Gastroesophageal sphincter (tissue), 3 donors: ENCODE data around the gene GRWD1.

Experiments
- EP300 ChIP-seq: sonication (generic); formaldehyde crosslinking; IDR thresholded peaks from one replicate; pipeline ENCODE4 v1.6.1; 2017; ENCODE audit warnings: antibody characterized with exemption, mild to moderate bottlenecking
- TF ChIP-seq, protein P1 (sequence below), 4 experiments: fragments of 200-600 bp in 2 of 4; fragments of 450-650 bp in 2 of 4; sonication (generic) in 1 of 4; IDR thresholded peaks; one replicate each; pipeline ENCODE4 v1.5.1; 2017 to 2019; ENCODE audit warnings: antibody characterized with exemption in 4 of 4, mild to moderate bottlenecking in 2 of 4, moderate library complexity in 2 of 4

DNA sequence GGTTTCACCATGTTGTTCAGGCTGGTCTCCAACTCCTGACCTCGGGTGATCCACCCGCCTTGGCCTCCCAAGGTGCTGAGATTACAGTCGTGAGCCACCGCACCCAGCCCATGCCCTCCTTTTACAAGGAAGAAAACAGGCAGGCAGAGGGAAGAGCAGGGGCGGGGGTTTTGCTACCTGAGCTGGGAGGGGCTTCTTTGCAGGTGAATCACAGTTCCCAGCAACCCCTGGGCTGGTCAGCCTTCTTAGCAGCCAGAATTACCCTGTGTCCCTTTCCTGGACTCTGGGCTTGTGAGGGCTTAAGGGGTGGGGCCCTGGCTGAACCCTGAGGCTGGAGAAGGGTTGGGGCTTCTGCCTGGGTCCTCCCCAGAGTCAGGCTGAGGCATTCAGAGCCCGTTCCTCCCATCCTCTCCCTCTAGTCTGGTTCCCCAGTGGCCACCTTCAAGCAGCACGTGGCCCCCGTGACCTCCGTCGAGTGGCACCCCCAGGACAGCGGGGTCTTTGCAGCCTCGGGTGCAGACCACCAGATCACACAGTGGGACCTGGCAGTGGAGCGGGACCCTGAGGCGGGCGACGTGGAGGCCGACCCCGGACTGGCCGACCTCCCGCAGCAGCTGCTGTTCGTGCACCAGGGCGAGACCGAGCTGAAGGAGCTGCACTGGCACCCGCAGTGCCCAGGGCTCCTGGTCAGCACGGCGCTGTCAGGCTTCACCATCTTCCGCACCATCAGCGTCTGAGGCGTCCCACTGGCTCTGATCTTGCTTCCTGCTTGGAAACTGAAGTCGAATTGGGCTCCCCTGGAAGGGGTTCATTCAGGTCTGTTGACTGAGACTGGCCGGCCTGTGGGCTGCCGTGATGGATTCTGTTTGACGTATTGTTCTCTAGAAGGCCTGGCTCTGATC lies 6.8 kb downstream of the GRWD1 start:
- TF ChIP-seq, protein P1, sequence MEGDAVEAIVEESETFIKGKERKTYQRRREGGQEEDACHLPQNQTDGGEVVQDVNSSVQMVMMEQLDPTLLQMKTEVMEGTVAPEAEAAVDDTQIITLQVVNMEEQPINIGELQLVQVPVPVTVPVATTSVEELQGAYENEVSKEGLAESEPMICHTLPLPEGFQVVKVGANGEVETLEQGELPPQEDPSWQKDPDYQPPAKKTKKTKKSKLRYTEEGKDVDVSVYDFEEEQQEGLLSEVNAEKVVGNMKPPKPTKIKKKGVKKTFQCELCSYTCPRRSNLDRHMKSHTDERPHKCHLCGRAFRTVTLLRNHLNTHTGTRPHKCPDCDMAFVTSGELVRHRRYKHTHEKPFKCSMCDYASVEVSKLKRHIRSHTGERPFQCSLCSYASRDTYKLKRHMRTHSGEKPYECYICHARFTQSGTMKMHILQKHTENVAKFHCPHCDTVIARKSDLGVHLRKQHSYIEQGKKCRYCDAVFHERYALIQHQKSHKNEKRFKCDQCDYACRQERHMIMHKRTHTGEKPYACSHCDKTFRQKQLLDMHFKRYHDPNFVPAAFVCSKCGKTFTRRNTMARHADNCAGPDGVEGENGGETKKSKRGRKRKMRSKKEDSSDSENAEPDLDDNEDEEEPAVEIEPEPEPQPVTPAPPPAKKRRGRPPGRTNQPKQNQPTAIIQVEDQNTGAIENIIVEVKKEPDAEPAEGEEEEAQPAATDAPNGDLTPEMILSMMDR (IDR thresholded peaks at IDR 0.05): no peak
- TF ChIP-seq EP300: no peak
